ENCODE data around the gene DENND5B. TPM values are rescaled to one million over a fixed set of nuclear protein-coding genes. Genes with fewer than 3 reads are reported as not detected.
"Not testable (repeated sequence)": the region's sequence is repeated elsewhere in the genome, so short reads cannot be mapped to it uniquely, and the experiment has no call there.

The DENND5B gene
- total RNA-seq (2014; rRNA removed; shearing (Covaris generic)) = 9.3 and 13.5 TPM in 2 replicates

GRCh38 chr12:31590642-31591379 is at the start of gene DENND5B:
Gene DENND5B (minus strand): TSS chr12:31591136. CDS start chr12:31590832, 304 bp downstream.
- DNase-seq (ENCODE audit: low read depth) = peak; percentile 64

DNA sequence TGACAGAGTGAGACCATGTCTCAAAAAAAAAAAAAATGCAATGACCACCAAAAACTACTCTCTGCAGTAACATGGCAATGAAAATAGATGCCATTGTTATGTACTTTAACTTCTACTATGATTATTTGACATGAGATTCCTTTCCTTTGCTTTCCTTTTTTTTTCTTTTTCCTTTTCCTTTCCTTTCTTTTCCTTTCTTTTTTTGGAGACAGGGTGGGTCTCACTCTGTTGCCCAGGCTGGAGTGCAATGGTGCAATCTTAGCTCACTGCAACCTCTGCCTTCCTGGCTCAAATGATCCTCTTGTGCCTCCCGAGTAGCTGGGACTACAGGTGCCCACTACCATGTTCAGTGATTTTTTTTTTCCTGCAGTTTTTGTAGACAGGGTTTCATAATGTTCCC is 43.7 kb upstream of the DENND5B start:
- DNase-seq (ENCODE audit: low read depth) = no peak

- no peak for DNase-seq (ENCODE audit: low read depth)
Observed at GRCh38 chr12:31633464-31633863, 42.5 kb upstream of the DENND5B start.

DNA sequence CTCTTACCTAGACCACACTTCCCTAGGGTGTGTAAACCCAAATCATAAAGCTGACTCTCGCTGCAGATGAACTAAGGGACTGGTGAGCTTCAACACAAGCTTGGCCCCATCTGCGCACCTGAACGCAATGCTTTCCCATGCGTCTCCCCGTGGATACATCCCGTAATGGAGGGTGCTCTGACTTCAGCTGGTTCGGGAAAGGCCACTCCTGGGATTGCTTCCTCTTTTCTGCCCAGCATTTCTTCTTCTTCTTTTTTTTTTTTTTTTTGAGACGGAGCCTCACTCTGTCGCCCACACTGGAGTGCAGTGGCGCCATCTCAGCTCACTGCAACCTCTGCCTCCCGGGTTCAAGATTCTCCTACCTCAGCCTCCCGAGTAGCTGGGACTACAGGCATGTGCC is 40.9 kb upstream of the DENND5B start:
- no peak for DNase-seq (ENCODE audit: low read depth)

DNA sequence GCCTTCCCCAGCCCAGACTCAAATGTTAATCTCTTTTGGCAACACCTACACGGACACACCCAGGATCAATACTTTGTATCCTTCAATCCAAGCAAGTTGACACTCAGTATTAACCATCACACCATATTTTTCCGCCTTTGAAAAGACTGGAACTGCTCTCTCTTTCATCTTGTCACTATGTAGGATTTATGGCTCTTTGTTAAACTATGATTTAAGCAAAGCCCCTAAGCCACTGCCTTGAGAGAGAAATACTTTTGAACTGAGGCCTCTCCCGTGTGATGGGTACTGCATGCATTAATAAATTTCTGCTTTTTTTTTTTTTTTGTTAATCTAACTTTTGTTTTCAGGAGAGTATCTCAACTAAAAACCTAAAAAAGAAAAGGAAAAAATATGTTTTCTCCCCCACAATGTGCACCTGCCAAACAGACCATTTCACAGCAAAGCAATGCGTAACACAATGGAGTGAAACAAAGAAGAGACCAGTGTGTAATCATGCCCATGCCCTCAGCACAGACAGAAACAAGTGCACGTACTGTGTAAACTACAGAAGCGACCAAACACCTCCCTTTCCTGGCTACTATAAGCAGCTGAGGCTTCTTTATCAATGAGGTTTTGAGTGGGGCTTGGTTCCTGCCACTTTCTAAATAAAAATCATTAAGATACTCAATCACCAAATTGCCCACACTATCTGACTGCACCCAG is 40.2 kb upstream of the DENND5B start:
- no peak for DNase-seq (ENCODE audit: low read depth)

DNA sequence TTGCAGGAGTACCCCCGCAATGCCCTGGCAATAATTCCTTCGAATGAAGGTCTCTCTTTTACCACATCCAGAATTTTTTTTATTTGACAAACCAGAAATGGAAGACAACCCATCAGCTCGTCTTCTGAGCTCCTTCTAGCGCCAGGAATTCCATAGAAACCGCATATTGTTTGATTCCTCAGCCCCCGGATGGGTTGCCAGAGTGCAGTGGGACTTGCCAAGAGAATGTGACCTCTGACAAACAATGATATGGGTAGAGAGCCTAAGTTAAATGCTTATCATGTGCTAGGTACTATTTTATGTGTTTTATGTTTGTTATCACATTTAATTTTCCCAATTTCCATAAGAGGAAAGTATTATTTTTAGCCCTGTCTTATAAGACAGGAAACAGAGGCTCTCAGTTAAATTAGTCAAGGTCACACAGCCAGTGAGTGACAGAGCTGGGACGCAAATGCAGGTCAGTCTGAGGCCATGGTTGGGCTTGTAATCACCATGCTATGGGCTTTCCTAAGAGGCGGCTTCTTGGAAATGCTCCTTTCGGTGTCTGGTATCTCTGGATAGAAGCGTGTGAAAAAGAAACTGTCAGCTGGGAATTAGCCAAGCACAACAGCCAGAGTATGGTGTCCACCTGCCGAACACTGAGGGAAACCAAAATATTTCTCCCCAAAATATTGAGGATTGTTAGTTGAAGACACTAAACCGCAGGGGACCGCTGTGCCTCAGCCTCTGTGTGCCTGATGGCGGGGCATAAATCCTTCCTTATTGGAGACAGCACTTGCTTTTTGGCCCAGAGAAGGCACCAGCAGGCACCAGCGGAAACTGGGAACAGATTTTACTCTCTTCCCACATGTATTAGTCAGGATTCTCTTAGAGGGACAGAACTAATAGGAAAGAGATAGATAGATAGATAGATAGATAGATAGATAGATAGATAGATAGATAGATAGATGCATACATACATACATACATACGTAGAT is 39.1 kb upstream of the DENND5B start:
- peak; percentile 74 for DNase-seq (ENCODE audit: low read depth)

DNA sequence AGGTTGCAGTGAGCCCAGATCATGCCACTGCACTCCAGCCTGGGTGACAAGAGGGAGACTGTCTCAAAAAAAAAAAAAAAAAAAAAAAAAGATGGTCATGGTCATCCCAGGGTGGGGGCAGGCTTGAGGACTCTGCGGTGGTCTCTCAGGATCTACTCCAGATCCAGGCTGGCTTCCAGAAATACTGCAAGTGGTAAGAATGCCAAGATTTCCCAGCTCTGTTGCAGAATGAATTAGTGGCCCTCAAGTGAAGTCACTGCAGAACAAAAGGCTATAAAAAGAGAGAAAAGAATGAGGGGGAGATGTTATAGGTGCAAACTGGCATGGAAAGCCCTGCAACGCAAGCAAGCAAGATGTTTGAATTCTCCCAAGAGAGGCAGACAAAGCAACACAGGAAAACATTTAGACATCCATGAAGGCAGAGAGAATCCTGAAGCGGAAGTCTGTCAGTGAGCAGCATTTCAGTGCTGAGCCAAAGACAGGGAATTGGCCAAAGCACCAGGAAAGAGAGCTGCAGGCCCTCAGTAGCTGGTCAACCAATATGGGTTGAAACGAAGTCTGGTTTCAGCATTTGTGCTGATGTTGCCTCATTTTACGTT is 36.6 kb upstream of the DENND5B start:
- no peak for DNase-seq (ENCODE audit: low read depth)

- no peak for DNase-seq (ENCODE audit: low read depth)
Observed at GRCh38 chr12:31626270-31626995, 35.5 kb upstream of the DENND5B start.

DNA sequence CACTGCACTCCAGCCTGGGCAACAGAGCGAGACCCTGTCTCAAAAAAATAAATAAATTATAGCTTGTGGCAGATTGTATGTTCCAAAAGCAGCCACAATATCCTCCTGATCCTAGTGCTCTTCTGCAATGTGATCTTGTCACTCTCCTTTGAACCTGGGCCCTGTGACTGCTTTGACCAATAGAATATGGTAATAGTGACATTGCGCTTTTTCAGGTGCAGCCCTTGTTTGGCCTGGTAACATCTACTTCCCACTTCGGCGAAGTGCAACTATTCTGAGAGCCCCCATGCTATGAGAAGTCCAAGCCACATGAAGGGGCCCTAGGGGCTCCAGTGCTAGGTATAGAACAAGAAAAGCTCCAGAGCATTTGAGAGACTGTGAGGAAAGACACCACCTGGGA is 31.1 kb upstream of the DENND5B start:
- no peak for DNase-seq (ENCODE audit: low read depth)

- DNase-seq (ENCODE audit: low read depth) = no peak
Observed at GRCh38 chr12:31620311-31620710, 29.4 kb upstream of the DENND5B start.

DNA sequence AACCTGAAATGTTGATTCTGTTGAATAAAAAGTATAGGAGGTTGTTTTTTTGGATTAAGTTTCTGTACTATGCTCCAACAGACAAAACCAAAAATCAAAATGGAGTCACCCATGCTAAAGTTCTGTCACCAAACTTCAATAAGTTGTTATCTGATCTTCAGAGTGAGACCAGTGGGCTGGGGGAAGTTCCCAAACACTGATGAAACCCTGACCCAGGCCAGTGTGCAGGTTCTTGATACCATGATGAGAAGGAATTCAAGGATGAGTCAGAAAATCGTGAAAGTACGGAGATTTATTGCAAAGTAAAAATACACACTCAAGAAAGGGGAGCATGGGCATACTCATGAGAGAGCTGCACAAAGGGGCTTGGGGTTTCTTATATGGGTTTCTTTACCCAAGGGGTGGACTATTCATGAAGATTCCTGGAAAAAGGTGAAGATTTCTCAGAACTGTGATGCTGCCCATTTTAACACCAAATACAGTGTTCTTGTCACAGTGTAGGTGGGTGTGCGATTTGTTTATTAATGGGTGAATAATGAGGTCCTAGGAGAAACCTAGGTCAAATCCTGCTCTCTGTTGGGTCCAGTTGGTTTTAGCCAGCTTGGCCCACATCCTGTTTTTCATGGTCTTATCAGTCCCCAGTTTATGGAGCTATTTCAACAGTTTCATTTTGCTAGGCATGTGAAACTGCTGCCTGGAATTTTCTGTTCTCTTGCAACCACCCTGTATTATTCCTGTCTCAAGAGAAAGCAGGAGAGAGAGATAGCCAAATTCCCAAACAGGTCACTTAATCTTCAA is 27.5 kb upstream of the DENND5B start:
- peak; percentile 6 for DNase-seq (ENCODE audit: low read depth)

GRCh38 chr12:31612819-31613218 is 21.9 kb upstream of the DENND5B start:
- DNase-seq (ENCODE audit: low read depth) = no peak

DNA sequence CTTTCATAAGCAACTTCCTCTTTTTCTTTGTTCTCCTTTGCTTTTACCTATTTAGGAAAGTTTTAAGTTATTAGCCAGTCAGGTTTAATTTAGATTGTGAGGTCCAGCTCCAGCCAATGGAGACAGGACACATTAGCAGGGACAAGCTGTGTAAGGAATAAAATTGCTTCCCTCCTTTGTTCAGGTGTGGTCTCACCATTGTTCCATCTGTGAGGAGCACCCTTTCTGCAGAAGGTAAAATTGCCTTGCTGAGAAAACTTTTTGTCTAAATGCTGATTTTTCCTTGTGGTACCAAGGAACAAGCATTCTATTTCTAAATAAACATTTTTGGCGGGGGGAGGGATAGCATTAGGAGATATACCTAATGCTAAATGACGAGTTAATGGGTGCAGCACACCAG is 17.4 kb upstream of the DENND5B start:
- DNase-seq (ENCODE audit: low read depth) = not testable (repeated sequence)

DNA sequence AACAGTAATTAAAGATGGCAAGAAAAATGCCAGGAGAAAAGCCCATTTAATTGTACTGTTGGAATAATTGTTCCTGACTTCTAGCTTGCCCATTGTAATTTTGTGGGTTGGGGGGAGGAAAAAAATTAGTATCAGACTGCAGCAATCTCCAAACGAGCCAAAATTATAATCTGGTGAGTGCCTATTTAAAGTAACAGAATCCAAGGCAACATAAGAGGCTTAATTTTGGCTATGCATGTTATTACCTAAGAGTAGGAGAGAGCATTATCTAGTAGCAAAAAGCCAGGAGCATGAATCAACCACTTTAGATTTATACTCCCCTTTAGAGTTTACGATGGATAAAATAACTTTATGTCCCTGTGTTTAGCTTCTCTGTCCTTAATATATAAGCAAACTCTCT is 14.6 kb upstream of the DENND5B start:
- DNase-seq (ENCODE audit: low read depth) = no peak

DNA sequence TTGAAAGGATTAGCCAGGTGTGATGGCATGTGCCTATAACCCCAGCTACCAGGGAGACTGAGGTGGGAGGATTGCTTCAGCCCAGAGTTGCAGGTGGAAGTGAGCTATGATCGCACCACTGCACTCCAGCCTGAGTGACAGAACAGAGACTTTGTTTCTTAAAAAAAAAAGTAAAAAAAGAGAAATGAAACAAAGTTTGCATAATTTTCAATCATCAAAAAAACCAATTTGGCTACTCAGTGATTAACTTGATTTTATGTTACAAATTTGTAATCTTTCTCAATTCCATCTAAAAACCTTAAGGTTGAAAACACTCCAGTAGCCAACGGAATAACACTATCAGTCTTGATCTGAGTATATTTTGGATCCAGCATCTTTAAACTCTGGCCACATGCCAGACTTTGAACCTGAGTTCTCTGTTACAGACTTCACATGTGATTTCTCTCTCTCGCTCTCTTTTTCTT is 12.6 kb upstream of the DENND5B start:
- DNase-seq (ENCODE audit: low read depth) = no peak

DNA sequence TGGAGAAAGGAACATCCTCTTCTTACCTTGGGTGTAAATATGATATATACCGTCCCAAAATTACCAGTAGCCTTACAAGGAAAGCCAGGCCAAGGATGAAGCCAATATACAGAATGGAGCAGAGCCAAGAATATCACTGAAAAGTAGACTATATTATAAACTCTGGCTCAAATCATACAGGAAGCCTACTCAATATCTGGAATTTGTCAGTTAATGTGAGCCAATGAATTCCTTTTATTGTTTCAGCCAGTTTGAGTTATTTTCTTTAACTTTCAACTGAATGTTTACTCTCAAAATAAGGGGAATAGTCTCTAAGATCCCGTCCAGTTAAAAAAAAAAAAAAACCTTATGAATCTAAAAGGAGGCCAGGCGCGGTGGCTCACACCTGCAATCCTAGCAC is 9.8 kb upstream of the DENND5B start:
- no peak for DNase-seq (ENCODE audit: low read depth)

GRCh38 chr12:31600252-31600651 is 9.3 kb upstream of the DENND5B start:
- DNase-seq (ENCODE audit: low read depth) = no peak

DNA sequence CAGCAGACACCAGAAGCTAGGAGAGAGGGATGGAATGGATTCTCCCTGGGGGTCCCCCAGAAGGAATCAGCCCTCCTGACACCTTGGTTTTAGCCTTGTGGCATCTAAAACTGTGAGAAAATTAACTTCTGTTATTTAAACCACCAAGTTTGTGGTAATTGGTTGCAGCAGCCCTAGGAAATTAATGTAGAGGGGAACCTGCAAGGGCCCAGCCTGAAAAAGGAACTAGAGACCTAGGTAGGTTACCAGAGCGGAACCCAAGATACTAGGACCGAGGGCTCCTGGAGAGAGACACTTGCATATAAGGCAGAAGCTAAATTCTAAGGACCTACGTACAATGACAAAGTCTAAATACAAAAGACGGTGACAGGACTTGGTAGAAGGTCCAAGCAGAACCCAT is 8.1 kb upstream of the DENND5B start:
- DNase-seq (ENCODE audit: low read depth) = no peak

- DNase-seq (ENCODE audit: low read depth) = peak; percentile 46
Observed at GRCh38 chr12:31597066-31597465, 6.1 kb upstream of the DENND5B start.

- no peak for DNase-seq (ENCODE audit: low read depth)
Observed at GRCh38 chr12:31594681-31595080, 3.7 kb upstream of the DENND5B start.

Data from RPMI7951 (cell line).